ENCODE results near the gene LDAH.
A peak's percentile ranks its signal among the peaks of the same experiment; 100 is the strongest.

LDAH gene

GRCh38 chr2:20650877-20651730 lies 171.8 kb downstream of the LDAH start, which contains the start of gene HS1BP3:
Gene HS1BP3 (minus strand): TSS chr2:20651098. CDS start chr2:20651063, 35 bp downstream.
- H3K27ac ChIP-seq (ENCODE audit: low read length) = no peak within 1 kb of the TSS
- H3K9me3 ChIP-seq (ENCODE audit: control insufficient read depth, insufficient read depth, low read length) = no peaks in the 10 kb centered on the region
- peak within 1 kb of the TSS; percentile 57; the same call in 1 of the 2 replicates for H3K4me3 ChIP-seq (ENCODE audit: low read length)
- no peaks in the 10 kb centered on the region for H3K27me3 ChIP-seq (ENCODE audit: control insufficient read depth, insufficient read depth, low read length)
- peaks cover 2% of the 10 kb centered on the region; the same call in 1 of the 2 replicates for H3K4me1 ChIP-seq (ENCODE audit: control insufficient read depth, insufficient read depth, low read length)
- H3K36me3 ChIP-seq (ENCODE audit: control insufficient read depth, insufficient read depth, low read length) = no peaks in the 10 kb centered on the region; the same call in 1 of the 2 replicates
- WGBS (ENCODE audit: insufficient coverage, insufficient read length) = no CpG with 5 or more reads among the region's 72 CpGs
- DNase-seq (ENCODE audit: low read depth, low spot score) = no peak

GRCh38 chr2:20650393-20650876 lies 172.5 kb downstream of the LDAH start:
- Histone ChIP-seq H3K36me3 (ENCODE audit: control insufficient read depth, insufficient read depth, low read length) (no peaks in the 10 kb centered on the region; the same call in 1 of the 2 replicates), H3K4me3 (ENCODE audit: low read length) (peak overlapping the region; percentile 57; the same call in 1 of the 2 replicates), H3K27me3 (ENCODE audit: control insufficient read depth, insufficient read depth, low read length) (no peaks in the 10 kb centered on the region), H3K9me3 (ENCODE audit: control insufficient read depth, insufficient read depth, low read length) (no peaks in the 10 kb centered on the region), H3K4me1 (ENCODE audit: control insufficient read depth, insufficient read depth, low read length) (peaks cover 2% of the 10 kb centered on the region; the same call in 1 of the 2 replicates), H3K27ac (ENCODE audit: low read length) (no peak overlapping the region)
- no peak for DNase-seq (ENCODE audit: low read depth, low spot score)
- no CpG with 5 or more reads among the region's 19 CpGs for WGBS (ENCODE audit: insufficient coverage, insufficient read length)

- no peak for DNase-seq (ENCODE audit: low read depth, low spot score)
- peak overlapping the region; percentile 57; the same call in 1 of the 2 replicates for H3K4me3 ChIP-seq (ENCODE audit: low read length)
- H3K27me3 ChIP-seq (ENCODE audit: control insufficient read depth, insufficient read depth, low read length) = no peaks in the 10 kb centered on the region
- no CpG with 5 or more reads among the region's 7 CpGs for WGBS (ENCODE audit: insufficient coverage, insufficient read length)
- peaks cover 2% of the 10 kb centered on the region; the same call in 1 of the 2 replicates for H3K4me1 ChIP-seq (ENCODE audit: control insufficient read depth, insufficient read depth, low read length)
- no peaks in the 10 kb centered on the region for H3K9me3 ChIP-seq (ENCODE audit: control insufficient read depth, insufficient read depth, low read length)
- H3K27ac ChIP-seq (ENCODE audit: low read length) = no peak overlapping the region
- H3K36me3 ChIP-seq (ENCODE audit: control insufficient read depth, insufficient read depth, low read length) = no peaks in the 10 kb centered on the region; the same call in 1 of the 2 replicates
Measured at GRCh38 chr2:20649976-20650375, 172.9 kb downstream of the LDAH start.

GRCh38 chr2:20649576-20649975 lies 173.3 kb downstream of the LDAH start:
- Histone ChIP-seq H3K4me1 (ENCODE audit: control insufficient read depth, insufficient read depth, low read length) (peaks cover 2% of the 10 kb centered on the region; the same call in 1 of the 2 replicates), H3K4me3 (ENCODE audit: low read length) (no peak overlapping the region)

GRCh38 chr2:20648831-20649230 lies 174.1 kb downstream of the LDAH start:
- no peaks in the 10 kb centered on the region; the same call in 1 of the 2 replicates for H3K36me3 ChIP-seq (ENCODE audit: control insufficient read depth, insufficient read depth, low read length)
- no CpG with 5 or more reads among the region's 9 CpGs for WGBS (ENCODE audit: insufficient coverage, insufficient read length)
- H3K27ac ChIP-seq (ENCODE audit: low read length) = no peak overlapping the region
- no peaks in the 10 kb centered on the region for H3K27me3 ChIP-seq (ENCODE audit: control insufficient read depth, insufficient read depth, low read length)
- no peaks in the 10 kb centered on the region for H3K9me3 ChIP-seq (ENCODE audit: control insufficient read depth, insufficient read depth, low read length)
- H3K4me1 ChIP-seq (ENCODE audit: control insufficient read depth, insufficient read depth, low read length) = peaks cover 2% of the 10 kb centered on the region; the same call in 1 of the 2 replicates
- no peak overlapping the region for H3K4me3 ChIP-seq (ENCODE audit: low read length)
- no peak for DNase-seq (ENCODE audit: low read depth, low spot score)

More at GRCh38 chr2:20649576-20649975, 173.3 kb downstream of the LDAH start:
- no peak overlapping the region for H3K27ac ChIP-seq (ENCODE audit: low read length)
- no peaks in the 10 kb centered on the region for H3K9me3 ChIP-seq (ENCODE audit: control insufficient read depth, insufficient read depth, low read length)
- H3K27me3 ChIP-seq (ENCODE audit: control insufficient read depth, insufficient read depth, low read length) = no peaks in the 10 kb centered on the region
- no peaks in the 10 kb centered on the region; the same call in 1 of the 2 replicates for H3K36me3 ChIP-seq (ENCODE audit: control insufficient read depth, insufficient read depth, low read length)
- WGBS (ENCODE audit: insufficient coverage, insufficient read length) = no CpG with 5 or more reads among the region's 11 CpGs
- no peak for DNase-seq (ENCODE audit: low read depth, low spot score)

GRCh38 chr2:20648206-20648605 lies 174.7 kb downstream of the LDAH start:
- DNase-seq (ENCODE audit: low read depth, low spot score) = no peak
- no peaks in the 10 kb centered on the region for H3K9me3 ChIP-seq (ENCODE audit: control insufficient read depth, insufficient read depth, low read length)
- H3K27me3 ChIP-seq (ENCODE audit: control insufficient read depth, insufficient read depth, low read length) = no peaks in the 10 kb centered on the region
- H3K27ac ChIP-seq (ENCODE audit: low read length) = no peak overlapping the region
- WGBS (ENCODE audit: insufficient coverage, insufficient read length) = no CpG with 5 or more reads among the region's 4 CpGs
- H3K36me3 ChIP-seq (ENCODE audit: control insufficient read depth, insufficient read depth, low read length) = no peaks in the 10 kb centered on the region; the same call in 1 of the 2 replicates
- H3K4me1 ChIP-seq (ENCODE audit: control insufficient read depth, insufficient read depth, low read length) = peaks cover 2% of the 10 kb centered on the region; the same call in 1 of the 2 replicates
- H3K4me3 ChIP-seq (ENCODE audit: low read length) = no peak overlapping the region

GRCh38 chr2:20647738-20648137 lies 175.2 kb downstream of the LDAH start:
- H3K4me1 ChIP-seq (ENCODE audit: control insufficient read depth, insufficient read depth, low read length) = peaks cover 2% of the 10 kb centered on the region; the same call in 1 of the 2 replicates
- H3K27ac ChIP-seq (ENCODE audit: low read length) = no peak overlapping the region
- WGBS (ENCODE audit: insufficient coverage, insufficient read length) = no CpG with 5 or more reads among the region's 8 CpGs
- H3K9me3 ChIP-seq (ENCODE audit: control insufficient read depth, insufficient read depth, low read length) = no peaks in the 10 kb centered on the region
- DNase-seq (ENCODE audit: low read depth, low spot score) = no peak
- no peaks in the 10 kb centered on the region for H3K27me3 ChIP-seq (ENCODE audit: control insufficient read depth, insufficient read depth, low read length)
- H3K36me3 ChIP-seq (ENCODE audit: control insufficient read depth, insufficient read depth, low read length) = no peaks in the 10 kb centered on the region; the same call in 1 of the 2 replicates
- H3K4me3 ChIP-seq (ENCODE audit: low read length) = no peak overlapping the region

GRCh38 chr2:20647211-20647610 lies 175.7 kb downstream of the LDAH start:
- peaks cover 2% of the 10 kb centered on the region; the same call in 1 of the 2 replicates for H3K4me1 ChIP-seq (ENCODE audit: control insufficient read depth, insufficient read depth, low read length)
- no peak for DNase-seq (ENCODE audit: low read depth, low spot score)
- H3K36me3 ChIP-seq (ENCODE audit: control insufficient read depth, insufficient read depth, low read length) = no peaks in the 10 kb centered on the region; the same call in 1 of the 2 replicates
- H3K4me3 ChIP-seq (ENCODE audit: low read length) = no peak overlapping the region
- H3K27ac ChIP-seq (ENCODE audit: low read length) = no peak overlapping the region
- H3K9me3 ChIP-seq (ENCODE audit: control insufficient read depth, insufficient read depth, low read length) = no peaks in the 10 kb centered on the region
- no CpG with 5 or more reads among the region's 3 CpGs for WGBS (ENCODE audit: insufficient coverage, insufficient read length)
- no peaks in the 10 kb centered on the region for H3K27me3 ChIP-seq (ENCODE audit: control insufficient read depth, insufficient read depth, low read length)

- DNase-seq (ENCODE audit: low read depth, low spot score) = no peak
- Histone ChIP-seq H3K27me3 (ENCODE audit: control insufficient read depth, insufficient read depth, low read length) (no peaks in the 10 kb centered on the region), H3K4me1 (ENCODE audit: control insufficient read depth, insufficient read depth, low read length) (no peaks in the 10 kb centered on the region), H3K36me3 (ENCODE audit: control insufficient read depth, insufficient read depth, low read length) (no peaks in the 10 kb centered on the region; the same call in 1 of the 2 replicates), H3K4me3 (ENCODE audit: low read length) (no peak overlapping the region), H3K9me3 (ENCODE audit: control insufficient read depth, insufficient read depth, low read length) (no peaks in the 10 kb centered on the region), H3K27ac (ENCODE audit: low read length) (no peak overlapping the region)
- no CpG with 5 or more reads among the region's 20 CpGs for WGBS (ENCODE audit: insufficient coverage, insufficient read length)
Measured at GRCh38 chr2:20646446-20646845, 176.5 kb downstream of the LDAH start.

GRCh38 chr2:20645761-20646160 lies 177.1 kb downstream of the LDAH start:
- Histone ChIP-seq H3K27ac (ENCODE audit: low read length) (no peak overlapping the region), H3K4me1 (ENCODE audit: control insufficient read depth, insufficient read depth, low read length) (no peaks in the 10 kb centered on the region), H3K4me3 (ENCODE audit: low read length) (no peak overlapping the region), H3K9me3 (ENCODE audit: control insufficient read depth, insufficient read depth, low read length) (no peaks in the 10 kb centered on the region), H3K27me3 (ENCODE audit: control insufficient read depth, insufficient read depth, low read length) (no peaks in the 10 kb centered on the region), H3K36me3 (ENCODE audit: control insufficient read depth, insufficient read depth, low read length) (no peaks in the 10 kb centered on the region; the same call in 1 of the 2 replicates)
- no peak for DNase-seq (ENCODE audit: low read depth, low spot score)
- no CpG with 5 or more reads among the region's 10 CpGs for WGBS (ENCODE audit: insufficient coverage, insufficient read length)
